Naive thymus-derived CD8-positive, alpha-beta T cell (primary cell): ENCODE data around the gene TEPSIN. TPM values are rescaled to one million over a fixed set of nuclear protein-coding genes. Genes with fewer than 3 reads are reported as not detected.

Source experiments
- ATAC-seq, 2 donors: fragments of 150-1000 bp; cut with Tn5 transposase in 1 of 2; sonication (Bioruptor Pico), chemical (Tn5 transposase) in 1 of 2; 1 replicate in 1 of 2; 2 replicates in 1 of 2; pipeline ENCODE4 v1.10.0; 2021; ENCODE audit warnings: mild to moderate bottlenecking in 2 of 2, moderate library complexity in 2 of 2
- POLR2A ChIA-PET: fragments of 350-600 bp; sonication (Branson Sonifier 250); formaldehyde crosslinking; loops from one replicate; lab custom pipeline; 2021; ENCODE audit warnings: antibody characterized with exemption; lab: Charles Lee
- DNase-seq, 10 donors: peaks; one replicate each; pipeline versions ENCODE4 v3.0.0 to v3.0.0-alpha.2; 2020 to 2022
- H3K27ac Mint-ChIP-seq, 10 donors: one replicate each; pipeline ENCODE4 v1.8.0; 2020 to 2022; ENCODE audit warnings: mild to moderate bottlenecking in 10 of 10, mixed read lengths in 10 of 10, moderate library complexity in 4 of 10, inconsistent platforms in 1 of 10
- H3K27me3 Mint-ChIP-seq, 5 donors: one replicate each; pipeline ENCODE4 v1.8.0; 2021 to 2022; ENCODE audit warnings: mixed read lengths in 5 of 5
- H3K36me3 Mint-ChIP-seq, 3 donors: one replicate each; pipeline ENCODE4 v1.8.0; 2020 to 2022; ENCODE audit warnings: mixed read lengths in 3 of 3, mild to moderate bottlenecking in 2 of 3, inconsistent platforms in 1 of 3
- H3K4me1 Mint-ChIP-seq, 4 donors: one replicate each; pipeline ENCODE4 v1.8.0; 2021 to 2022; ENCODE audit warnings: mixed read lengths in 4 of 4
- H3K4me3 Mint-ChIP-seq, 10 donors: one replicate each; pipeline ENCODE4 v1.8.0; 2020 to 2022; ENCODE audit warnings: mild to moderate bottlenecking in 10 of 10, mixed read lengths in 10 of 10, moderate library complexity in 6 of 10, inconsistent platforms in 1 of 10
- H3K9me3 Mint-ChIP-seq, 9 donors: one replicate each; pipeline ENCODE4 v1.8.0; 2020 to 2022; ENCODE audit warnings: mixed read lengths in 9 of 9, mild to moderate bottlenecking in 3 of 9, inconsistent platforms in 1 of 9, moderate library complexity in 1 of 9
- polyA plus RNA-seq, 3 donors: library from polyadenylated mRNA; unstranded; fragments of 300-500 nt; fragmentation: Illumina TruSeq; gene quantifications; one replicate each; pipeline ENCODE4 v1.2.3, GENCODE V29; 2021
- total RNA-seq, 8 experiments: library from RNA in 2 of 8; stranded (reverse) in 2 of 8; gene quantifications; one replicate each; pipeline ENCODE4 v1.2.3 and lab custom pipeline; 2021 to 2026

Gene TEPSIN
- total and polyA plus RNA-seq, 5 experiments from 2014 or later, result 2.7 to 136 (median 2.8) TPM

- no peaks in the 10 kb centered on the region for H3K9me3 Mint-ChIP-seq
- peak overlapping the region in 5 of 10 donors; percentile 33 to 62 (median 45) for H3K4me3 Mint-ChIP-seq
- ATAC-seq (no peak), DNase-seq (no peak)
- POLR2A ChIA-PET, result interaction anchor here (0.5 to 1.3 kb wide), 3 partner anchors 232 to 285 kb away, joined by 3 to 8 read pairs (median 3); no protein-coding TSS in a partner anchor
- H3K36me3 Mint-ChIP-seq, result peaks cover 0 to 28% (median 4%) of the 10 kb centered on the region in 3 donors
- H3K4me1 Mint-ChIP-seq, result peaks cover 9 to 22% (median 17%) of the 10 kb centered on the region in 4 donors
- no peaks in the 10 kb centered on the region for H3K27me3 Mint-ChIP-seq
- H3K27ac Mint-ChIP-seq, result peak overlapping the region in 9 of 10 donors; percentile 3 to 80 (median 57)
These were observed 14.1 kb upstream of the TEPSIN start for GRCh38 chr17:81252987-81253329.

GRCh38 chr17:81252326-81252986 is 13.6 kb upstream of the TEPSIN start:
- peaks cover 9 to 22% (median 17%) of the 10 kb centered on the region in 4 donors for H3K4me1 Mint-ChIP-seq
- POLR2A ChIA-PET, result interaction anchor here (1.0 to 3.1 kb wide), 3 partner anchors 14 to 285 kb away, joined by 3 to 10 read pairs (median 8); partner anchors contain the start of genes NDUFAF8 and TEPSIN
- H3K27ac Mint-ChIP-seq, result peak overlapping the region in 3 of 10 donors; percentile 75 to 90 (median 80)
- no peak for ATAC-seq
- no peaks in the 10 kb centered on the region for H3K9me3 Mint-ChIP-seq
- H3K4me3 Mint-ChIP-seq, result peak overlapping the region in 5 of 10 donors; percentile 8 to 78 (median 44)
- no peaks in the 10 kb centered on the region for H3K27me3 Mint-ChIP-seq
- H3K36me3 Mint-ChIP-seq, result peaks cover 0 to 28% (median 4%) of the 10 kb centered on the region in 3 donors
- DNase-seq, result no peak

GRCh38 chr17:81251709-81252301 is 12.9 kb upstream of the TEPSIN start:
- H3K36me3 Mint-ChIP-seq, result peaks cover 0 to 28% (median 4%) of the 10 kb centered on the region in 3 donors
- no peaks in the 10 kb centered on the region for H3K9me3 Mint-ChIP-seq
- ATAC-seq (peak; percentile 72 to 73), DNase-seq (peak in 5 of 10 donors; percentile 12 to 52 (median 40))
- peaks cover 9 to 22% (median 17%) of the 10 kb centered on the region in 4 donors for H3K4me1 Mint-ChIP-seq
- H3K27ac Mint-ChIP-seq, result peak overlapping the region in 8 of 10 donors; percentile 8 to 91 (median 80)
- H3K27me3 Mint-ChIP-seq, result no peaks in the 10 kb centered on the region
- H3K4me3 Mint-ChIP-seq, result peak overlapping the region in 8 of 10 donors; percentile 26 to 78 (median 56)
- POLR2A ChIA-PET, result interaction anchor here (1.1 to 3.1 kb wide), 2 partner anchors 13 to 257 kb away, joined by 3 to 10 read pairs; partner anchors contain the start of genes NDUFAF8 and TEPSIN

- ATAC-seq, result peak in 1 of 2 donors; percentile 38
- H3K4me3 Mint-ChIP-seq, result peak overlapping the region in 9 of 10 donors; percentile 26 to 78 (median 58)
- peak overlapping the region in 8 of 10 donors; percentile 8 to 91 (median 84) for H3K27ac Mint-ChIP-seq
- POLR2A ChIA-PET, result interaction anchor here (1.1 to 3.1 kb wide), 3 partner anchors 12 to 261 kb away, joined by 3 to 10 read pairs (median 3); partner anchors contain the start of genes NDUFAF8 and TEPSIN
- peaks cover 9 to 22% (median 17%) of the 10 kb centered on the region in 4 donors for H3K4me1 Mint-ChIP-seq
- no peak for DNase-seq
- H3K27me3 Mint-ChIP-seq, result no peaks in the 10 kb centered on the region
- H3K36me3 Mint-ChIP-seq, result peaks cover 0 to 28% (median 4%) of the 10 kb centered on the region in 3 donors
- H3K9me3 Mint-ChIP-seq, result no peaks in the 10 kb centered on the region
These were observed 12.3 kb upstream of the TEPSIN start for GRCh38 chr17:81251094-81251708.

- POLR2A ChIA-PET, result interaction anchor here (1.1 to 3.1 kb wide), 3 partner anchors 12 to 261 kb away, joined by 3 to 10 read pairs (median 3); partner anchors contain the start of genes NDUFAF8 and TEPSIN
- Mint-ChIP-seq H3K36me3 (peaks cover 0 to 25% (median 4%) of the 10 kb centered on the region in 3 donors), H3K4me3 (peak overlapping the region in 4 of 10 donors; percentile 55 to 73 (median 61)), H3K27ac (peak overlapping the region in 4 of 10 donors; percentile 51 to 83 (median 80)), H3K4me1 (peaks cover 9 to 22% (median 17%) of the 10 kb centered on the region in 4 donors), H3K9me3 (no peaks in the 10 kb centered on the region), H3K27me3 (no peaks in the 10 kb centered on the region)
- ATAC-seq, result no peak
- no peak for DNase-seq
These were observed 11.6 kb upstream of the TEPSIN start for GRCh38 chr17:81250286-81251093.

- POLR2A ChIA-PET, result interaction anchor here (1.3 to 3.1 kb wide), 2 partner anchors 11 to 262 kb away, joined by 3 to 10 read pairs; partner anchors contain the start of genes NDUFAF8 and TEPSIN
- no peak for DNase-seq
- Mint-ChIP-seq H3K27ac (peak overlapping the region in 1 of 10 donors; percentile 51), H3K27me3 (no peaks in the 10 kb centered on the region), H3K4me3 (peak overlapping the region in 2 of 10 donors; percentile 30 to 34), H3K36me3 (peaks cover 0 to 18% (median 4%) of the 10 kb centered on the region in 3 donors), H3K9me3 (no peaks in the 10 kb centered on the region), H3K4me1 (peaks cover 9 to 22% (median 17%) of the 10 kb centered on the region in 4 donors)
- no peak for ATAC-seq
These were observed 10.6 kb upstream of the TEPSIN start for GRCh38 chr17:81249223-81250040.

DNA sequence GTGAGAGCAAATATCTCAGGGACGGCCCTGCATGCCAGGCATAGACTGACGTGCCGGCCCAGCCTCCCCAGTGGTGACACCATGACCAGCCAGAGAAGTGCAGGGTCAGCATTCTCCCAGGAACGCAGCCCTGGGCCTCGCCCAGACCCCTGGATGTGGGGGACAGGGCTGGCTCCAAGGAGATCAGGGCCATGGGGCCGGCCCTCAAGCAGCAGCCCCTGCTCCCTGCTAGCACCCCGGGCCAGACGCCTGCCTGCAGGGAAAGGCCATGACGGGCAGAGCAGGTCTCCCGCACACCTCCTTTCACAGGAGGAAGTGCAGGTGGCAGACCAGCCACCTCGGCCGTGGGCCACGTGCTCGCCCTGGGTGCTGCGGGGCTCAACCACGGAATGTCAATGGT is 9.8 kb upstream of the TEPSIN start:
- no peaks in the 10 kb centered on the region for H3K9me3 Mint-ChIP-seq
- no peak for DNase-seq

GRCh38 chr17:81247339-81247990 is 8.6 kb upstream of the TEPSIN start:
- Mint-ChIP-seq H3K27ac (peak overlapping the region in 1 of 10 donors; percentile 67), H3K4me1 (peaks cover 0 to 9% (median 7%) of the 10 kb centered on the region in 4 donors), H3K4me3 (no peak overlapping the region), H3K9me3 (no peaks in the 10 kb centered on the region), H3K27me3 (no peaks in the 10 kb centered on the region), H3K36me3 (peaks cover 0 to 10% (median 0%) of the 10 kb centered on the region in 3 donors)
- ATAC-seq (no peak), DNase-seq (no peak)
- POLR2A ChIA-PET, result interaction anchor here (1.2 kb wide), 1 partner anchor 9 kb away, joined by 6 read pairs; the partner anchor contains the start of genes NDUFAF8 and TEPSIN

More for the DNA sequence above, 9.8 kb upstream of the TEPSIN start:
- Mint-ChIP-seq H3K4me1 (peaks cover 7 to 17% (median 14%) of the 10 kb centered on the region in 4 donors), H3K4me3 (no peak overlapping the region), H3K27ac (peak overlapping the region in 4 of 10 donors; percentile 2 to 79 (median 58)), H3K36me3 (peaks cover 0 to 18% (median 4%) of the 10 kb centered on the region in 3 donors), H3K27me3 (no peaks in the 10 kb centered on the region)
- POLR2A ChIA-PET, result interaction anchor here (1.2 kb wide), 1 partner anchor 10 kb away, joined by 6 read pairs; the partner anchor contains the start of genes NDUFAF8 and TEPSIN
- ATAC-seq, result no peak

DNA sequence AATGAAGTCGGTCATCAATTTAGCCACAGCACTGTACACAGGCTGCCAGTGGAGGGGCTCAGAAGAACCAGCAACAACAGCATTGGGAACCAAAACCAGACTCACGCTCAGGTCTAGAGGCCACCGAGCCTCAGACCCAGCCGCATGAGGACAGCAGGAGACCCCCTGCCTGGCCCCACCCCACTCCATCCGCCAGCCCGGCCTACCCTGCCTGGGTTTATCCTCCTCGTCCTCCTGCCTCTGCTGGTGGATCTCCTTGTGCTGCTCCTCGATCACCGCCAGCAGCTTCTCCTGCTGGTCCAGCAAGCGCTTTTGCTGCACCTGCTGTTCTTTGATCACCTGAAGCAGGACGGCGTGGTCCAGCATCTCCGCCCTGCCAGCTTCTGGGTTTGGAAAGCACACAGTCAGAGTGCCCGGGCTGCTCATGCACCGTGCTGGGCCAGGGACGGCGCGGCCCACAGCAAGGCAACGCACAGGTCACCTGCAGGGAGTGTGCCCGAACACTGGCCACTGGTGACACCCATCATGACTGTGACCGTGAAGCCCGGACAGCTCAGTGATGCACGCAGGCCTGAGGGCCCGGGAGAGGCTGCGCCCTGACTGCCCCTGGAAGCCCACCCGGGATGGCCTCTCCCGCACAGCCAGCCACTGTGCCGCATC is 8.0 kb upstream of the TEPSIN start:
- Mint-ChIP-seq H3K4me1 (peaks cover under 1 to 13% (median 10%) of the 10 kb centered on the region in 4 donors), H3K9me3 (no peaks in the 10 kb centered on the region), H3K27ac (peak overlapping the region in 1 of 10 donors; percentile 53), H3K4me3 (no peak overlapping the region), H3K27me3 (no peaks in the 10 kb centered on the region), H3K36me3 (peaks cover 0 to 6% (median 0%) of the 10 kb centered on the region in 3 donors)
- POLR2A ChIA-PET, result no interaction called here
- no peak for ATAC-seq
- DNase-seq, result no peak

- H3K4me3 Mint-ChIP-seq, result no peak overlapping the region
- H3K4me1 Mint-ChIP-seq, result peaks cover 3 to 17% (median 13%) of the 10 kb centered on the region in 4 donors
- POLR2A ChIA-PET, result no interaction called here
- no peaks in the 10 kb centered on the region for H3K9me3 Mint-ChIP-seq
- no peaks in the 10 kb centered on the region for H3K27me3 Mint-ChIP-seq
- H3K27ac Mint-ChIP-seq, result no peak overlapping the region
- ATAC-seq (no peak), DNase-seq (no peak)
- H3K36me3 Mint-ChIP-seq, result peaks cover 0 to 6% (median 0%) of the 10 kb centered on the region in 3 donors
These were observed 7.5 kb upstream of the TEPSIN start for GRCh38 chr17:81246343-81246670.
